COLO668 (cell line): ENCODE data around the gene DLG2.

Experiments used
- DNase-seq: peaks from one replicate; lab custom pipeline; 2025; ENCODE audit not compliant: unreplicated experiment; lab: John Stamatoyannopoulos, UW

The DLG2 gene

DNA sequence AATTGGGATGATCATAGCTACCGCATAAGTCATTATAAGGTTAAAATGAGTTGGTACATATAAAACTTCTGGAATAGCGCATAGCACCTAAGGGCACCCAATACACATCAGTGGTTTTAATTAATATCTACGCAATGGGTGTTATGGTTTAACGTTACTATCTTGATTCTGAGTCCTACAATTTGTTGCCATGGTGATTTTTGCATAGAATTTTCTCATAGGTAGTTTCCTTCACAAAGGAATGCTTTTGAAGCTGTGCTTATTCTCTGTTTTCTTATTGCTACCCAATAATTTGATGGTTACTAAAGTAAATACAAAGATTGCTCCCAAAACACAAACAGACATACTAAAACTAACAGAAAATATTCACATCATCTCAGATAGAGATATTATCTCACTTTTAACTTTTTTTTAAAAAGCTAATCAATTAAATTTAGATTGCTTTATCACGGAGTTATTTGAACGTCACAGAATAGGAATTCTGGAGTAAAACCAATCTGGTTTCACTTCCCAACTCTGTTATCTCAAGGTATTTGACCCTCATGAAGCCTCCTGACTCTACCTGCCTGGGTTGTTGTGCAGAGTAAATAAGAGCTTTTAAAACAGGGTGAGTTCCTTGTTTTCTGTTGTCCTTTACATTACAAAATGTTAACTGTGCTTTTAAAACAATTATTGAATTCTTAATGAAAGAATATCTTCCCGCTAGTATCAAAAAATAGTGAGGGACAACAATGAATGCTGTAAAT lies 1705.5 kb downstream of the DLG2 start:
- no peak for DNase-seq

DNA sequence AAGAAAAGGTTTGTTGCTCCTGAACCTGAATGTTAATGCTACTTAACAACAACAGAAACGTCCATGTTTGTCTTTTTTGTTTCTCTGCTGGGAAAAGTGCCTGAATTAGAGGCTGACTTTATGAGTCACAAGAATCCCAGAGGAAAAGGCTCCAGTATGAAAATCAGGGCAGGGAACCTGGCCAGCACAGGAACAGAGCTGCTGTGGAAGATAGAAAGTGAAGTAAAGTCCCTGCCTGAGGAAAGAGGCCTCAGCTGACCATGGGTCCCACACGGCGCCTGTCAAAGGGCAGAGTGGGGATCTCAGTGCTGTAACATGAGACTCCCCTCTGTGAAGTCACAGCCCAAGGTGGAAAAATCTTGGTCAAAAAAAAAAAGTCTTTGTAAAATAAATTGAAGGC lies 1708.7 kb downstream of the DLG2 start:
- DNase-seq, result no peak

GRCh38 chr11:83914995-83915394 lies 1712.1 kb downstream of the DLG2 start:
- DNase-seq, result no peak

DNA sequence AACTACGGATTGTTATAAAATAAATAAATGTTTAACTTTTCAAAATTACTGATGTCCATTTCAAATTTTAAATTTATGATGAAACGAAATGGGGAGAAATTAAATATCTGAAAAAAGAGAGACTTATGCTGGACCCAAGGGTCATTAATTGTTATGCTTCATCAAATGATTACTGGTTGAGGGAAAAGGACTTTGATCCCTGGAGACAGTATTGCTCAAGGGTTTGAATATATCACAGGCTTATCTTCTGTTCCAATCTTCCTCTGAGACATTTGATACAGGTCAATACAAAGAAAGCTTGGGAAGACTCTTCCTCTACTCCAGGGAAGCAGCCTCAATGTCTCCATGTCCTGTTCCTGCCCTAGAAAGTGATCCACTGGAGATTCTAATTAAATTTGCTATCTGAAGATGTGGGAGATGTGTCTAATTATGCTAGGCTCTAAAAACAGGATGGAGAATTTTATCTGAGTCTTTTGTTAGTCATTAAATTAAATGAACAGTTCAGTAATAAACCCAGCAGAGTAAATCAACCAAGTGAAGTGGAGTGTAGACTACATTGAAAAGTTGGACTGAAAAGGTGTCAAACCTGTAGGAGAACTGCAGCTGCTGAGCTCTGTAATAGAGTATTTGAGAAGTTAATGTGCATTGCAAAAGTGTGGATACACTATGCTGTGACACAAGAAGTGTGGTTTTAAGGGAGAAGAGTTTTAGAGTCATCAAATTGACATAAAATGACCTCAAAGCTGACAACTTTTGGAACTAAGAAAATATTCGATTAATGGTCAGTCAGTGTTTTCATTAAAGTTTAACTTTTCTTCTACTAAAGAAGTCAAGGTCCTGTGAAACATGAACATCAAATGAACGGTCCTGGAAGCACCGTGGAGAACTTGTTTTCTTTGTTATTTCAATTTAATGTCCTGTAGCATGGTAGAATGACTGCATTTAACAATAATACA lies 1717.3 kb downstream of the DLG2 start:
- DNase-seq, result no peak

DNA sequence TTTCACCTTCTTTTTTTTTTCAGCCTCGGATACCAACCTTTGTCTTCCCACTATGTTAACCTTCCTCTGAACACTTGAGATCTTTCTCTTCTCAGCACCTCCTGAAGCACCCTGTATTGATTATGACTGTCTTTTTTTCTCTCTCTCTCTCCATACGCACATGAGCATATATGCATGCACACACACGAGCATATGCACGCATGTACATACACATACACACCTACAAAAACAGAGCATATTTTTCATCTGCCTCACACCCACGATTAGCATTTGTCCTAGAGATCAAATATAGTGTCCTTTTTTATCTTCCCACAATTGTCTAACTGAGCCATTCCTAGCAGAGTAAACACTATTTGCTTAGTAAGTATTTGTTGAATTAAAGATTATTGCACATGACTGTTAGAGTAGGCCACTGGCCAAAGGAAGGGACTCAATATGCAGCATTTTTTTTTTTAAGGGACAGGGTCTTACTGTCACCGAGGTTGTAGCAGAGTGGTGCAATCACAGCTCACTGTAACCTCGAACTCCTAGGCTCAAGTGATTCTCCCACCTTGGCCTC lies 1718.8 kb downstream of the DLG2 start:
- DNase-seq, result no peak

DNA sequence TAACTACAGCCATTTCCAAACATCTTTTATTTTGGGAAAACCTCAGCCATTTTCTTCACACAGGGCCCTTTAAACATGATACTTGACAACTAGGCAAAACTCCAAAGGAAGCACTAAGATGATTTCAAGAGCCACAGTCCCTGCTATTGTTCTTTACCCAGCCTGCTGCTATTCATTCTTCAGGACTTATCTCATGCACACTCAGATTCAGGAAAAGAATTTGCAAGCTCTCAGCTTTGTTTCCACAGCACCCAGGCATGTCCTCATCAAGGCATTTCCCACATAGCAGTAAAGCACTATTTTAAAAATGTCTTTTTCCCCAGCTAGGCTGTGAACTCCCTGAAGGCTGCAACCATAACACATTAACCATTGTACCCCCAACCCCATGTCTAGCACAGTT lies 1731.6 kb downstream of the DLG2 start:
- no peak for DNase-seq

GRCh38 chr11:83881428-83881827 lies 1745.7 kb downstream of the DLG2 start:
- no peak for DNase-seq

DNA sequence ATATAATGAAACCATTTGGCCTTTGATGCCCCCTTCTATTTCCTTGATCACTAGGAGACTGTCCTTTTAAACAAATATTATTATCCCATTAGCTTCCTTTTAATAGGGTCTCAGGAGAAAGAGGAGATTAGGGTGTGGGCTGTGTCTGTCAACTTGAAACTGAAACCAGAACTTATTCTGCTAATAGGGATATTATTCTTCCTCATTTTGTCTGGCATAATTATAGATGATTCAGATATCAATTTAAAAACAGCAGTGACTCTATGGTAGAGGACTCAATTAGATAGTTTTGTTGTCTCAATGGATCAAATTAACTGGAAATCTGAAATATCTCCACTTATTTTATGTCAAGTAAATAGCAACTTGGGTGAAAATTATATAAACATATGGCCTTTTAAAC lies 1756.1 kb downstream of the DLG2 start:
- no peak for DNase-seq

GRCh38 chr11:83866655-83867054 lies 1760.5 kb downstream of the DLG2 start:
- DNase-seq, result no peak

DNA sequence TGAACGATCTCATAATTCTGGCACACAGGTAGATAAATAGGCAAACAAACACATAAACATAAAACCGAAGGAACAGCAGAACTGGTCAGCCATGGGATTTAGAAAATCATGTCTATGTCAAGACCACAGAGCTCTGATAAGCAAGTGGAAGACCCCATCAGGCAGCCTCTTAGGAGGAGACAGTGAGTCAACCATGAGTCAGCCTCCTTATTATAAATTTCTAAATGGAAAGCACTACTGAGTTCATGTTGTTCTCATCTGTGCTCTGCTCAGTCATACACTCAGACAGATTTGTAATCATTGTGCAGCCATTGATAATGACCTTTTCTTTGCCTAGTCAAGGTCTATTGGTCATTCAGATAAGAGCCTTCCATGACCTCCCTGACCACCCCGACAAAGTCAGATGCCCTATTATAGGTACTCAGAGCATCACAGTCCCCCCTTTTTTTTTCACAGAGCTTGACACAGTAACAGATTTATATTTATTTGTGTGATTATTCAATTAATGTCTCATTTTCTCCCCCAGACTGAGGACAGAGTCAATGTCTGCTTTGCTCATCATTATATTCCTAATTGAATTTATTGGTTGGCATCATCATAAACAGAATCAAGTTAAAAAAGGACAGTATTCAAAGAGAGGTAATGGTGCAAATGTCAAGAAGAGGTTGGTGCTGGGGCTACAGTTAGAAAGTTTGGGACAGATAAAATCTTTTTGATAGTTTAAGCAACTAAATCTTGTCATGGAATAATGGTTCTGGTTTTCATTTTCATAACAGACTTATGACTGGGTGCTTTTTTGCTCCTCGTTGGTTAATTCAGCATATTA lies 1761.3 kb downstream of the DLG2 start:
- DNase-seq, result no peak

DNA sequence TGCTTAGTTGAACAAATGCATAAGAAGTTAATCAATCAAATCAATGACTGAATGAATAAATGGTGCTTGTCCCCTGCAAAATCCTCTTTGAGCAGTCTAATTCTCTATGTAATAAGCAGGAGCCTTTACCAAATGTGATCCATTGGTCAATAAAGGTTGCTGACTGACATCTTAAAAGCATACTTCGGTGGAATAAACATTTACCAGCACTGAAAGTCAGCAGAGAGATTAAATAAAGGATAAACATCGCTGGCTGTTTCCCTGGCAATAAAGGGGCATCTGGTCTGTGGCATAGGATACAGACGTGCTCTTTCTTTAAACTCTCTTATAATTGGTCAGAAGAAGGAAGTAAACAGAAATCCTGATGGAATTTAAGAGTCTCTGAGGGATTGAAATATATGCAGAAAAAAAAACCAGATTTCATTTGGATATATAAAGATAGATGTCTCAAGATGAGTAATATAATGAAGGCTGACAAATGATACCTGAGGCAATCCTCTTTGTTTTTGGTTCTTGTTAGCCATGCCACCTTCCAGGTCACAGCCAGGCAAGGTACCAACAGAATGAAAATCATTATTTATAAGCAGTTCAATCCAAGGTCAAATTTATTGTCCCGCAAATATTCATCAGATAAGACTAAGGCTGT lies 1762.6 kb downstream of the DLG2 start:
- no peak for DNase-seq

DNA sequence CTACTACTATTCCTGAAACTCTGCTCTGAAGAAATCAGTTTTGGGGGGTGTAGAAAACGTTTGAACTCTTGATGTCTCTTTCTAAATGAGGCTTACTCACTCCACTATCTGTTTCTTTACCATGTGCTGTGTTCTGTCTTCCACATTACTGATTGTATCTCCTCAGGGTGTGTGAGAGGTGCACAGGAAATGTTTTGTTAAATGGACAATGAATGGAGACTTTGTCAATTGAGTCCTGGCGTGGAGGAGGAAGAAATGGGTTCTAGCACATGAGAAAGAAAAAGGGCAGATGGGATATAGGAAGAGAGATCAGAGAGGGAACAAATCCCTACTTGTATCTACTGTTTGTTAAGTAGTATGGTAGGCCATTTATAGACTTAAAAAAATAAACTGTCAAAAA lies 1763.9 kb downstream of the DLG2 start:
- no peak for DNase-seq

- no peak for DNase-seq
Measured at GRCh38 chr11:83862691-83863090, 1764.5 kb downstream of the DLG2 start.

DNA sequence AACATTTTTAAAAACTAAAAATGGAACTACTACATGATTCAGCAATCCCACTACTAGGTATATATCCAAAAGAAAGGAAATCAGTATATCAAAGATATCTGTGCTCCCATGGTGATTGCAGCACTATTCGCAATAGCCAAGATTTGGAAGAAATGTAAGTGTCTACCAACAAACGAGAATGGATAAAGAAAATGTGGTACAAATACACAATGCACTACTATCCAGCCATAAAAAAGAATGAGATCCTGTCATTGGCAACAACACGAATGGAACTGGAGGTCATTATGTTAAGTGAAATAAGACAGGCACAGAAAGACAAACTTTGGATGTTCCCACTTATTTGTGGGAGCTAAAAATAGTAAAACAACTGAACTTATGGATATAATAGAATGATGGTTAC lies 1765.1 kb downstream of the DLG2 start:
- DNase-seq, result no peak

DNA sequence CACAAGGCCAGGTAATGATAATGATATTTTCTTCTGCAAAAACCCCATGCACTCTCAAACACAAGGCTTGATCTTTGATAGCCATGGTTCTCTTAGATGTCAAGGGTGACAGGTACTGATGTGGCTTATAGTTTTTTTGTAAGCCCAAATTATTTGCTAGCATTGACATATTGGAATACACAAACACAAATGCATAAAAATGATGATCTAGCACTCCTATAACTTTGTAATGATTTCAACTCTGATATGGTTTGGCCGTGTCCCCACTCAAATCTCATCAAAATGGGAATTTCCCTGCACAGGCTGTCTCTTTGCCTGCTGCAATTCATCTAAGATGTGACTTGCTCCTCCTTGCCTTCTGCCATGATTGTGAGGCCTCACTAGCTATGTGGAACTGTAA lies 1768.5 kb downstream of the DLG2 start:
- no peak for DNase-seq

DNA sequence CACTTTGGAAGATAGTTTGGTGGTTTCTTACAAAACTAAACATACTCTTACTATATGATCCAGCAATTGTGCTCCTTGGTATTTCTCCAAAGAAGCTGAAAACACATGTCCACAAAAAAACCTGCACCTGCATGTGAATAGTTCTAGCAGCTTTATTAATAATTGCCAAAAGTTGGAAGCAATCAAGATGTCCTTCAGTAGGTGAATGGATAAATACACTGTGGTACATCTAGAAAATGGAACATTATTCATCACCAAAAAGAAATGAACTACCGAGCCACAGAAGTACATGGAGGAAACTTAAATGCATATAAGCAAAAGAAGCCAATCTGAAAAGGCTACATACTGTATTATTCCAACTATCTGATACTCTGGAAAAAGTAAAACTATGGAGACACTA lies 1771.9 kb downstream of the DLG2 start:
- DNase-seq, result no peak

DNA sequence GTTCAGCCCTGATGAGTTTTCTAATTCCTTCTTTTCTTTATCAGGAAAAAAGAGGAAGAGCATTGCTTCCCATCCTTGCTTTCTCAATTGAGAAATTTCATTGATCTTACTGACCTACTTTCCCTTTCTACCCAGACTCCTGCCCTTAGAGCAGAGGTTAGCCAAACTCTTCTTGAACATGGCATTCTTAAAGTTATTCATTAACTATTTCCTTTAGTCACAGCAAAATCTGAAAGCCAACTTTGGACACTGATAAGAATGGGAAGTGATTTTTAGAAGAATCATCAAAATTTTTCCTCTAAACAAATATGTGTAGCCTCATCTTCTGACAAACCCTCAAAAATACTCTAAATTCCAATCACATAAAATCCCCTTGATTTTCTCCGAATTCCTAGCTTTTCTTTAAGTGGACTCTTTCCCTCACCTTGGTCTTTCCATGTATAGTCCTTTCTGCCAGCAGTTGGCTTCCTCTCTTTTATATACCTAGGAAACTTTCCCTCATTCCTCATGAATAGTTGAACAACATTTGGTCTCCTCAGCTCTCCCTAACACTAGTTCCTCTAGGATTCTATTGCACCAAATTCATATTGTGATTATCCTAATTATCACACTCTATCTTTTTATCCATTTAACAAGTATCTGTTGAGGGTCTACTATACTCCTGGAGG lies 1774.2 kb downstream of the DLG2 start:
- no peak for DNase-seq

- no peak for DNase-seq
Measured at GRCh38 chr11:83852012-83852411, 1775.1 kb downstream of the DLG2 start.

GRCh38 chr11:83847467-83848034 lies 1779.6 kb downstream of the DLG2 start:
- DNase-seq, result no peak

GRCh38 chr11:83845797-83846196 lies 1781.3 kb downstream of the DLG2 start:
- DNase-seq, result no peak
